DND-41 (cell line): ENCODE measurements around the gene GNG11.

Experiments used
- ATAC-seq: fragments of 200-7000 bp; cut with Tn5 transposase; 3 replicates; pipeline ENCODE4 v1.9.1; 2021; ENCODE audit warnings: low read depth; ENCODE audit not compliant: insufficient read depth
- DNase-seq: peaks from one replicate; pipeline ENCODE4 v3.0.0-alpha.2; 2020
- H2AFZ ChIP-seq: 2 replicates; pipeline ENCODE4 v1.6.0; 2012; ENCODE audit warnings: low read depth, low read length
- H3K27ac ChIP-seq: 2 replicates; pipeline ENCODE4 v1.5.1; 2012; ENCODE audit warnings: low read length, inconsistent platforms
- H3K27me3 ChIP-seq: fragments of 200-600 bp; sonication (generic); 2 replicates; pipeline ENCODE4 v1.6.0; 2012; ENCODE audit warnings: low read length, mild to moderate bottlenecking, inconsistent platforms; ENCODE audit not compliant: insufficient read depth, poor library complexity
- H3K36me3 ChIP-seq: 2 replicates; pipeline ENCODE4 v1.5.1; 2012; ENCODE audit warnings: low read length, inconsistent platforms; ENCODE audit not compliant: insufficient read depth
- H3K4me1 ChIP-seq: 2 replicates; pipeline ENCODE4 v1.5.1; 2012; ENCODE audit warnings: mild to moderate bottlenecking, low read length; ENCODE audit not compliant: insufficient read depth
- H3K4me2 ChIP-seq: 2 replicates; pipeline ENCODE4 v1.6.0; 2012; ENCODE audit warnings: mild to moderate bottlenecking, moderate library complexity, low read length, inconsistent platforms; ENCODE audit not compliant: insufficient read depth
- H3K4me3 ChIP-seq, 2 experiments: fragments of 200-600 bp in 1 of 2; shearing (Covaris generic) in 1 of 2; 2 replicates each; pipeline ENCODE4 v1.5.1; 2012 to 2016; ENCODE audit warnings: inconsistent platforms in 2 of 2, low read length in 2 of 2, mild to moderate bottlenecking in 2 of 2, low read depth in 1 of 2, moderate library complexity in 1 of 2
- H3K79me2 ChIP-seq: 2 replicates; pipeline ENCODE4 v1.6.0; 2012; ENCODE audit warnings: low read length, inconsistent platforms; ENCODE audit not compliant: insufficient read depth
- H3K9ac ChIP-seq: 2 replicates; pipeline ENCODE4 v1.6.0; 2012; ENCODE audit warnings: low read depth, mild to moderate bottlenecking, inconsistent platforms, low read length, moderate library complexity
- H3K9me3 ChIP-seq: 2 replicates; pipeline ENCODE4 v1.5.1; 2012; ENCODE audit warnings: low read length, moderate library complexity, mild to moderate bottlenecking, inconsistent platforms; ENCODE audit not compliant: insufficient read depth, severe bottlenecking
- H4K20me1 ChIP-seq: 2 replicates; pipeline ENCODE4 v1.6.0; 2012; ENCODE audit warnings: low read length; ENCODE audit not compliant: insufficient read depth
- CTCF ChIP-seq: IDR thresholded peaks from 2 replicates; pipeline ENCODE4 v1.5.1; 2012; ENCODE audit warnings: borderline replicate concordance, low read length, moderate library complexity, mild to moderate bottlenecking; ENCODE audit not compliant: poor library complexity, severe bottlenecking; ENCODE audit errors: extremely low read depth
- EZH2 ChIP-seq: IDR thresholded peaks from 3 replicates; pipeline ENCODE4 v1.6.1; 2012; ENCODE audit warnings: borderline replicate concordance, low read depth, mild to moderate bottlenecking, moderate library complexity, low read length, inconsistent platforms; ENCODE audit not compliant: severe bottlenecking

Gene GNG11

GRCh38 chr7:93927585-93927984, 6.0 kb downstream of the GNG11 start:
- no peaks in the 10 kb centered on the region for H3K27me3 ChIP-seq
- ATAC-seq: no peak
- H3K4me2 ChIP-seq: no peak overlapping the region
- H3K4me3 ChIP-seq: no peak overlapping the region
- H4K20me1 ChIP-seq: no peaks in the 10 kb centered on the region
- no peak overlapping the region for H3K9ac ChIP-seq
- no peak for DNase-seq
- no peak overlapping the region for H3K27ac ChIP-seq
- H3K79me2 ChIP-seq: no peaks in the 10 kb centered on the region
- H2AFZ ChIP-seq: no peak overlapping the region
- H3K36me3 ChIP-seq: no peaks in the 10 kb centered on the region
- H3K9me3 ChIP-seq: no peaks in the 10 kb centered on the region
- TF ChIP-seq EZH2 (no peak), CTCF (no peak)
- no peaks in the 10 kb centered on the region for H3K4me1 ChIP-seq

GRCh38 chr7:93931655-93932054, 10.1 kb downstream of the GNG11 start:
- Histone ChIP-seq H2AFZ (no peak overlapping the region), H3K4me2 (no peak overlapping the region), H3K4me3 (no peak overlapping the region), H3K4me1 (no peaks in the 10 kb centered on the region), H3K9me3 (no peaks in the 10 kb centered on the region), H3K79me2 (no peaks in the 10 kb centered on the region), H3K9ac (no peak overlapping the region), H3K36me3 (no peaks in the 10 kb centered on the region), H3K27me3 (no peaks in the 10 kb centered on the region), H4K20me1 (no peaks in the 10 kb centered on the region), H3K27ac (no peak overlapping the region)
- TF ChIP-seq EZH2: no peak
- TF ChIP-seq CTCF: no peak
- DNase-seq: no peak
- no peak for ATAC-seq

DNA sequence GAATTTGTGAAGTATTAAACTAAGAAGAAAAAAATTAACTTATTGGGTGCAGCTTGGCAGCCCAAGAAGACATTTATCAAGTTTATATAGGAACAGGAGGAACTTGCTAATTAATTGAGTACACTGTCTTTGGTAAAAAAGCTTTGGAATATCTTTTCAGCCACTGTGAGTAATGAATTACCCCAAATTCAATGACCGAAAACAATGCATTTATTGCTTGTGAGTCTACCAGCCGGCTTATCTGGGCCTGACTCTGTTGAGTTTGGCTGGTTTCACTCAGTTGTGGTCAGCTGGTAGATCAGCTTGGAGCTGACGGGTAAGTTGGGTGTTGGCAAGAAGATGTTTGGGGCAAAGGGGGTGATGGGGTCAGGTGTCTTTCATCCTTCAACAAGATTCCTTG, 11.6 kb downstream of the GNG11 start:
- Histone ChIP-seq H3K4me1 (no peaks in the 10 kb centered on the region), H3K27ac (no peak overlapping the region), H3K36me3 (no peaks in the 10 kb centered on the region), H3K4me3 (no peak overlapping the region), H3K9me3 (no peaks in the 10 kb centered on the region), H3K79me2 (no peaks in the 10 kb centered on the region), H3K4me2 (no peak overlapping the region), H3K9ac (no peak overlapping the region), H4K20me1 (no peaks in the 10 kb centered on the region), H3K27me3 (no peaks in the 10 kb centered on the region), H2AFZ (no peak overlapping the region)
- TF ChIP-seq EZH2 (no peak), CTCF (no peak)
- ATAC-seq (no peak), DNase-seq (no peak)

GRCh38 chr7:93935102-93935501, 13.6 kb downstream of the GNG11 start:
- peaks cover 3% of the 10 kb centered on the region for H3K27me3 ChIP-seq
- H3K4me2 ChIP-seq: no peak overlapping the region
- no peak overlapping the region for H3K4me3 ChIP-seq
- H3K36me3 ChIP-seq: no peaks in the 10 kb centered on the region
- no peaks in the 10 kb centered on the region for H3K79me2 ChIP-seq
- no peak for ATAC-seq
- no peak for DNase-seq
- TF ChIP-seq EZH2 (no peak), CTCF (no peak)
- no peaks in the 10 kb centered on the region for H3K9me3 ChIP-seq
- H4K20me1 ChIP-seq: no peaks in the 10 kb centered on the region
- H3K4me1 ChIP-seq: no peaks in the 10 kb centered on the region
- no peak overlapping the region for H3K9ac ChIP-seq
- no peak overlapping the region for H3K27ac ChIP-seq
- H2AFZ ChIP-seq: no peak overlapping the region
